BLaER1 (cell line): Measurements from ENCODE around the gene UHRF1.
A peak's percentile ranks its signal among the peaks of the same experiment; 100 is the strongest.
"Not testable (repeated sequence)": the region's sequence is repeated elsewhere in the genome, so short reads cannot be mapped to it uniquely, and the experiment has no call there.

ENCODE experiments used
- H3K27ac ChIP-seq: shearing (Covaris generic); formaldehyde crosslinking; 2 replicates; pipeline ENCODE4 v1.8.1; 2022
- H3K27me3 ChIP-seq: shearing (Covaris generic); formaldehyde crosslinking; 2 replicates; pipeline ENCODE4 v1.8.1; 2022
- H3K36me3 ChIP-seq: shearing (Covaris generic); formaldehyde crosslinking; 2 replicates; pipeline ENCODE4 v1.8.1; 2022
- H3K4me1 ChIP-seq: shearing (Covaris generic); formaldehyde crosslinking; 2 replicates; pipeline ENCODE4 v1.8.1; 2022
- H3K4me2 ChIP-seq: shearing (Covaris generic); formaldehyde crosslinking; 2 replicates; pipeline ENCODE4 v1.8.1; 2022
- H3K4me3 ChIP-seq: shearing (Covaris generic); formaldehyde crosslinking; 2 replicates; pipeline ENCODE4 v1.8.1; 2022
- H3K9ac ChIP-seq: shearing (Covaris generic); formaldehyde crosslinking; 2 replicates; pipeline ENCODE4 v1.8.1; 2022
- H3K9me3 ChIP-seq: shearing (Covaris generic); formaldehyde crosslinking; 2 replicates; pipeline ENCODE4 v1.8.1; 2022
- H4K20me1 ChIP-seq: shearing (Covaris generic); formaldehyde crosslinking; 2 replicates; pipeline ENCODE4 v1.8.1; 2022
- Cebpa-rat ChIP-seq: shearing (Covaris generic); IDR thresholded peaks from 2 replicates; pipeline ENCODE4 v1.8.1; 2022

UHRF1 gene

DNA sequence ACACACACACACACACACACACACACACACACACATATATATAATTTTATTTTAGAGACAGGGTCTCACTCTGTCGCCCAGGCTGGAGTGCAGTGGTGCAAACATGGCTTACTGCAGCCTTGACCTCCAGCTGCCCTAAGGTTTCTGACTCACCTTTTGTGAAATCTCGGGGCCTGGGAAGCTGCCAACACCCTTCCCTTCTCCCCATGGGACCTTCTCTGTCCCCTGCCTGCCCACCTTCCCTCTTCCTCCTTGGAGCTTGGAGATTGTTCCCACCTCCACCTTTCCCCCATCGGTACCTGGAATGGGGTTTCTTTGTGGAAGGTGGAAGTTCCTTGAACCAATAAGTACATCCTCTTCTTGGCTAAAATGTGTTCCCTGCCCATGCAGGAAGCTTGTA, 12.9 kb upstream of the UHRF1 start:
- H3K27me3 ChIP-seq = no peaks in the 10 kb centered on the region
- peak overlapping the region; percentile 80 for H3K9ac ChIP-seq
- TF ChIP-seq Cebpa-rat = no peak
- peaks cover 87% of the 10 kb centered on the region for H3K4me1 ChIP-seq
- no peaks in the 10 kb centered on the region for H4K20me1 ChIP-seq
- H3K27ac ChIP-seq = peak overlapping the region; percentile 95
- H3K36me3 ChIP-seq = peaks cover 1% of the 10 kb centered on the region; the same call in 1 of the 2 replicates
- no peaks in the 10 kb centered on the region for H3K9me3 ChIP-seq
- peak overlapping the region; percentile 80 for H3K4me2 ChIP-seq
- peak overlapping the region; percentile 48 for H3K4me3 ChIP-seq

GRCh38 chr19:4897146-4897545, 12.2 kb upstream of the UHRF1 start:
- Histone ChIP-seq H3K9ac (peak overlapping the region; percentile 80), H3K27ac (peak overlapping the region; percentile 95), H3K36me3 (no peaks in the 10 kb centered on the region), H3K4me2 (peak overlapping the region; percentile 80), H3K27me3 (no peaks in the 10 kb centered on the region), H3K4me1 (peaks cover 87% of the 10 kb centered on the region), H3K9me3 (no peaks in the 10 kb centered on the region), H3K4me3 (peak overlapping the region; percentile 48), H4K20me1 (no peaks in the 10 kb centered on the region)
- no peak for TF ChIP-seq Cebpa-rat

- not testable (repeated sequence) for H3K4me3 ChIP-seq, H3K27me3 ChIP-seq, H3K9me3 ChIP-seq, H4K20me1 ChIP-seq, H3K36me3 ChIP-seq
- peak overlapping the region; percentile 78 for H3K27ac ChIP-seq
- 0 out of 2 replicates have a peak overlapping the region, but pooled peaks have one; percentile 11 for H3K9ac ChIP-seq
- peaks cover 86% of the 10 kb centered on the region for H3K4me1 ChIP-seq
- H3K4me2 ChIP-seq = peak overlapping the region; percentile 46
- TF ChIP-seq Cebpa-rat = peak; percentile 60; the same call in 1 of the 2 replicates
Observed at GRCh38 chr19:4900879-4901278, 8.4 kb upstream of the UHRF1 start.

- Histone ChIP-seq H4K20me1 (no peaks in the 10 kb centered on the region), H3K4me3 (no peak within 1 kb of the TSS), H3K4me2 (peak within 1 kb of the TSS; percentile 46), H3K36me3 (no peaks in the 10 kb centered on the region), H3K27me3 (no peaks in the 10 kb centered on the region), H3K9ac (no peak within 1 kb of the TSS), H3K27ac (peak within 1 kb of the TSS; percentile 78), H3K4me1 (peaks cover 86% of the 10 kb centered on the region), H3K9me3 (no peaks in the 10 kb centered on the region)
- TF ChIP-seq Cebpa-rat = no peak
Observed at GRCh38 chr19:4902796-4903195, 6.5 kb upstream of the UHRF1 start, which contains the start of gene ARRDC5. Gene ARRDC5 (minus strand): TSS chr19:4902896. CDS start chr19:4902825, 71 bp downstream.

- Histone ChIP-seq H3K27me3 (no peaks in the 10 kb centered on the region), H3K9me3 (no peaks in the 10 kb centered on the region), H3K4me1 (peaks cover 84% of the 10 kb centered on the region), H3K36me3 (no peaks in the 10 kb centered on the region), H3K9ac (no peak overlapping the region), H3K27ac (no peak overlapping the region), H3K4me3 (no peak overlapping the region), H3K4me2 (no peak overlapping the region), H4K20me1 (no peaks in the 10 kb centered on the region; the same call in 1 of the 2 replicates)
- TF ChIP-seq Cebpa-rat = no peak
Observed at GRCh38 chr19:4904481-4904880, 4.8 kb upstream of the UHRF1 start.

DNA sequence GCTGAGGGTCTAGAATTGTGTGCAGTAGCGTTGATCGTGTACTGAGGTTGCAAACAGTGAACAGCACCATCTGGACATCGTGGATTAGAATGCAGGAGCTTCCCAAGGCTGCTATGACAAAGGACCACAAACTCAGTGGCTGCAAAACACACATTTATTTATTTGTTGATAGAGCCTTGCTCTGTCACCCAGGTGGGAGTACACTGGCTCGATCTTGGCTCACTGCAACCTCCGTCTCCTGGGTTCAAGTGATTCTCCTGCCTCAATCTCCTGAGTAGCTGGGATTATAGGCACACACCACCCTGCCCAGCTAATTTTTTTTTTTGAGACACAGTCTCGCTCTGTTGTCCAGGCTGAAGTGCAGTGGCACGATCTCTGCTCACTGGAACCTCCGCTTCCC, 2.3 kb upstream of the UHRF1 start:
- Histone ChIP-seq H3K4me1 (peaks cover 64% of the 10 kb centered on the region), H3K27ac (peak overlapping the region; percentile 96), H3K9ac (peak overlapping the region; percentile 38; the same call in 1 of the 2 replicates), H3K9me3 (no peaks in the 10 kb centered on the region), H3K27me3 (no peaks in the 10 kb centered on the region), H3K4me2 (peak overlapping the region; percentile 94; the same call in 1 of the 2 replicates), H3K36me3 (peaks cover 17% of the 10 kb centered on the region), H3K4me3 (no peak overlapping the region), H4K20me1 (peaks cover 15% of the 10 kb centered on the region)
- TF ChIP-seq Cebpa-rat = no peak

DNA sequence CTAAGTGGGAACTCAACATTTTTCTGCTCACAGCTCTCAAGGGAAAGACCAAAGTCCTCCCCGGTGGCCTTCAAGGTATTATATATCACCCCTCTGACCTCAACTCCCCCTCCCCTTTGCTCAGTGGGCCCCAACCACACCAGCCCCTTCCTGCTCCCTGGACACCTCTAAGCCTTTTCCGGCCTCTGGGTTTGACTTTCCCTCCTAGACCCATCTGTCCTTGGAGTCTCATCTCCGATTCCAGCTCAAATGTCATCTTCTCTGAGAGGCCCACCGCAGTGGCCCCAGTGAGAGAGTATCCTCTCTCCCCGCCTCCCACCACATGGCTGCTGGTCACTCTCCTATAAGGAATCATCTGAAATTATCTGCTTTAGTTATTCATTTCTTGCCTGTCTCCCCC, 941 bp upstream of the UHRF1 start:
- peaks cover 31% of the 10 kb centered on the region for H3K36me3 ChIP-seq
- peaks cover 29% of the 10 kb centered on the region for H4K20me1 ChIP-seq
- peak overlapping the region; percentile 96 for H3K27ac ChIP-seq
- peak overlapping the region; percentile 94 for H3K4me2 ChIP-seq
- H3K4me1 ChIP-seq = peaks cover 62% of the 10 kb centered on the region
- peak overlapping the region; percentile 99 for H3K9ac ChIP-seq
- H3K9me3 ChIP-seq = no peaks in the 10 kb centered on the region
- H3K27me3 ChIP-seq = no peaks in the 10 kb centered on the region
- TF ChIP-seq Cebpa-rat = no peak
- H3K4me3 ChIP-seq = peak overlapping the region; percentile 94

GRCh38 chr19:4908781-4909155, 533 bp upstream of the UHRF1 start:
- no peaks in the 10 kb centered on the region for H3K9me3 ChIP-seq
- H3K4me3 ChIP-seq = peak overlapping the region; percentile 94
- no peak for TF ChIP-seq Cebpa-rat
- peak overlapping the region; percentile 94 for H3K4me2 ChIP-seq
- H3K27me3 ChIP-seq = no peaks in the 10 kb centered on the region
- H3K4me1 ChIP-seq = peaks cover 62% of the 10 kb centered on the region
- H4K20me1 ChIP-seq = peaks cover 33% of the 10 kb centered on the region
- H3K9ac ChIP-seq = peak overlapping the region; percentile 99
- peaks cover 35% of the 10 kb centered on the region for H3K36me3 ChIP-seq
- H3K27ac ChIP-seq = peak overlapping the region; percentile 96

DNA sequence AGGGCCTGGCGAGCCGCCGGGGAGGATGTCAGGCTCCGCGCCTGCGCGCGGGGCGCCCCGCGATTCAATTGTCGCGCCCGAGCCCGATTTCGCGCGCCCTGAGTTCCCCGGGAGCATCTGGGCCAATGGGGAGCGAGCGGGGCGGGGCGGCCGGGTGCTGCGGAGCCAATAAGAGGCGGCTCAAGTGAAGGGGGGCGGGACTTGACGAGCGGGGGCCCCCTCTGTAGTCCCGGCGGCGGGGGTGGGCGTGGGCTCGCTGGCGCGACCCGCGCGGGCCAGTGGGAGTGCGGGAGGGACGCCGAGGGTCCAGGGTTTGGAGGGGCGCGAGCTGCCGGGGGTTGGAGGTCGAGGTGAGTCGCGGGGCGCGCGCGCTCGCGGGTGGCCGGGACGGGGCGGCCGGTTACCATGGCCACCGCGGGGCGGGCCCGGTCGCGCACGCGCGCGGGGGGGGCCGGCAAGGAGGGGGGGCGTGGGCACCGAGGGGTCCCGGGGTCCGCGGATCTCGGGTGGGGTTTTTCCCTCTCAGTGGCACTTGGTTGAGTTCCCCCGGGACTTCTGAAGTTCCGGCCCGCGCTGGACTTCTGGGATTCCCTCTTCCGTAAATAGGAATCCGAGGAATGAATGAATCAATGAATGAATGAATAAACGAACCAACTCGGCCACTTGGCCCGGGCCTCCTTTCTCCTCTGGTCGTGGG, 744 bp downstream of the UHRF1 start:
- Histone ChIP-seq H3K4me3 (peak overlapping the region; percentile 94), H3K4me1 (peaks cover 69% of the 10 kb centered on the region), H3K36me3 (peaks cover 47% of the 10 kb centered on the region), H4K20me1 (peaks cover 46% of the 10 kb centered on the region), H3K27me3 (no peaks in the 10 kb centered on the region), H3K4me2 (peak overlapping the region; percentile 97), H3K9ac (peak overlapping the region; percentile 99), H3K27ac (peak overlapping the region; percentile 96), H3K9me3 (no peaks in the 10 kb centered on the region)
- no peak for TF ChIP-seq Cebpa-rat

DNA sequence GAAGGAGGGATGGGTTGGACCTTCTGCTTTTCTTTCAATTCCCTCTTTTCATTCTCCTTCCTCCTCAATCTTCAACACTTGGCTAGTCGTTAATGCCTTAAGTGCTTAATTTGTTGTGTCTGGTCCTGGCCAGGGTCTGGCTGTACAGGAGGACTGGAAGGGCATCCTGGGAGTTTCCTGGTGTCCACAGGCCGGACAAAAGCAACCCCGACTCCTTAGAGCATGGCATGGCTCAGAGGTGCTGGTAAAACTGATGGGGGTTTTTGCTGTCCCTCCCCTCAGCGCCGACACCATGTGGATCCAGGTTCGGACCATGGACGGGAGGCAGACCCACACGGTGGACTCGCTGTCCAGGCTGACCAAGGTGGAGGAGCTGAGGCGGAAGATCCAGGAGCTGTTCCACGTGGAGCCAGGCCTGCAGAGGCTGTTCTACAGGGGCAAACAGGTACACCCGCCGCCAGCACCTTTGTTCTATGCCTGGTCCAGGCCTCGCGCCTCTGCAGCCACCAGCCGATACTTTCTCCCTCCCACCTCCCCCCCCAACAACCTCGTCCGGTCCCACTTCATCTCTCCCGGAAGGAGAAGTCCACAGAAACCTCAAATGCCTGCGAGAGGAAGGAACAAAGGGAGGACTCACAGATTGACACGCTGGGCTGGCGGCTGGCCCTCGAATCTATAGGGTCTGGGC, 1.4 kb downstream of the UHRF1 start:
- Histone ChIP-seq H4K20me1 (peaks cover 53% of the 10 kb centered on the region), H3K9me3 (no peaks in the 10 kb centered on the region), H3K36me3 (peaks cover 54% of the 10 kb centered on the region), H3K27ac (peak overlapping the region; percentile 96), H3K4me2 (peak overlapping the region; percentile 97), H3K27me3 (no peaks in the 10 kb centered on the region), H3K4me1 (peaks cover 72% of the 10 kb centered on the region), H3K4me3 (peak overlapping the region; percentile 94), H3K9ac (peak overlapping the region; percentile 99)
- no peak for TF ChIP-seq Cebpa-rat
